CD8-positive, alpha-beta memory T cell (primary cell): Measurements from ENCODE around the gene NEGR1. TPM values are rescaled to one million over a fixed set of nuclear protein-coding genes. Genes with fewer than 3 reads are reported as not detected.

Source experiments
- CTCF ChIA-PET: fragments of 350-600 bp; sonication (Branson Sonifier 250); formaldehyde crosslinking; loops from one replicate; lab custom pipeline; 2021; ENCODE audit warnings: antibody characterized with exemption; lab: Charles Lee
- POLR2A ChIA-PET: fragments of 350-600 bp; sonication (Branson Sonifier 250); formaldehyde crosslinking; loops from one replicate; lab custom pipeline; 2021; ENCODE audit warnings: antibody characterized with exemption; lab: Charles Lee
- DNase-seq, 5 donors: peaks; one replicate each; pipeline versions ENCODE4 v3.0.0 to v3.0.0-alpha.2; 2020 to 2022; ENCODE audit warnings: mixed read lengths in 1 of 5
- H3K27ac ChIP-seq: one replicate; pipeline ENCODE4 v1.7.0; 2013; ENCODE audit warnings: low read depth, mild to moderate bottlenecking, low read length, moderate library complexity
- H3K27me3 ChIP-seq: 2 replicates; pipeline ENCODE4 v1.7.0; 2013; ENCODE audit warnings: low read length, mild to moderate bottlenecking; ENCODE audit not compliant: insufficient read depth, poor library complexity, severe bottlenecking
- H3K36me3 ChIP-seq: 2 replicates; pipeline ENCODE4 v1.7.0; 2013; ENCODE audit warnings: mild to moderate bottlenecking, low read length, moderate library complexity; ENCODE audit not compliant: insufficient read depth
- H3K4me1 ChIP-seq: 2 replicates; pipeline ENCODE4 v1.7.0; 2013; ENCODE audit warnings: mild to moderate bottlenecking, low read length, moderate library complexity; ENCODE audit not compliant: insufficient read depth
- H3K4me3 ChIP-seq: 2 replicates; pipeline ENCODE4 v1.7.0; 2013; ENCODE audit warnings: mild to moderate bottlenecking, low read length
- H3K9me3 ChIP-seq: 2 replicates; pipeline ENCODE4 v1.7.0; 2013; ENCODE audit warnings: mild to moderate bottlenecking, low read length
- H3K27ac Mint-ChIP-seq, 8 donors: one replicate each; pipeline ENCODE4 v1.8.0; 2020 to 2021; ENCODE audit warnings: mixed read lengths in 8 of 8, mild to moderate bottlenecking in 6 of 8, inconsistent platforms in 3 of 8, moderate library complexity in 3 of 8
- H3K27me3 Mint-ChIP-seq, 2 donors: one replicate each; pipeline ENCODE4 v1.8.0; 2020 to 2021; ENCODE audit warnings: mixed read lengths in 2 of 2, mild to moderate bottlenecking in 1 of 2, moderate library complexity in 1 of 2
- H3K36me3 Mint-ChIP-seq, 3 donors: one replicate each; pipeline ENCODE4 v1.8.0; 2020 to 2021; ENCODE audit warnings: mixed read lengths in 3 of 3, inconsistent platforms in 1 of 3, mild to moderate bottlenecking in 1 of 3
- H3K4me1 Mint-ChIP-seq, 3 donors: one replicate each; pipeline ENCODE4 v1.8.0; 2020 to 2021; ENCODE audit warnings: mixed read lengths in 3 of 3, inconsistent platforms in 1 of 3, mild to moderate bottlenecking in 1 of 3
- H3K4me3 Mint-ChIP-seq, 7 donors: one replicate each; pipeline ENCODE4 v1.8.0; 2020 to 2021; ENCODE audit warnings: mixed read lengths in 7 of 7, mild to moderate bottlenecking in 6 of 7, moderate library complexity in 4 of 7, inconsistent platforms in 2 of 7
- H3K9me3 Mint-ChIP-seq, 5 donors: one replicate each; pipeline ENCODE4 v1.8.0; 2020 to 2022; ENCODE audit warnings: mixed read lengths in 5 of 5, mild to moderate bottlenecking in 3 of 5, moderate library complexity in 2 of 5, inconsistent platforms in 1 of 5
- polyA plus RNA-seq: library from polyadenylated mRNA; unstranded; fragments of 300-500 nt; fragmentation: Illumina TruSeq; gene quantifications from one replicate; pipeline ENCODE4 v1.2.3, GENCODE V29; 2021
- total RNA-seq, 2 experiments: library from RNA; stranded (reverse); gene quantifications; one replicate each; pipeline ENCODE4 v1.2.3, GENCODE V29; 2021

The NEGR1 gene
- total and polyA plus RNA-seq, 3 experiments from 2014 or later: not detected

- no peaks in the 10 kb centered on the region for H3K36me3 Mint-ChIP-seq
- no peaks in the 10 kb centered on the region for H3K27me3 Mint-ChIP-seq
- CTCF ChIA-PET: no interaction called here
- Histone ChIP-seq H3K27ac (no peak overlapping the region), H3K27me3 (no peaks in the 10 kb centered on the region), H3K36me3 (no peaks in the 10 kb centered on the region), H3K4me1 (no peaks in the 10 kb centered on the region), H3K4me3 (no peak overlapping the region), H3K9me3 (no peaks in the 10 kb centered on the region)
- DNase-seq: no peak
- no peaks in the 10 kb centered on the region for H3K4me1 Mint-ChIP-seq
- H3K4me3 Mint-ChIP-seq: no peak overlapping the region
- peaks cover 0 to 30% (median 2%) of the 10 kb centered on the region in 5 donors for H3K9me3 Mint-ChIP-seq
- H3K27ac Mint-ChIP-seq: no peak overlapping the region
- POLR2A ChIA-PET: no interaction called here
Measured at GRCh38 chr1:72075425-72075824, 206.9 kb downstream of the NEGR1 start.

GRCh38 chr1:72066431-72066830 is 215.9 kb downstream of the NEGR1 start:
- Mint-ChIP-seq H3K9me3 (peaks cover 0 to 12% (median 11%) of the 10 kb centered on the region in 5 donors), H3K4me3 (no peak overlapping the region), H3K27me3 (no peaks in the 10 kb centered on the region), H3K27ac (no peak overlapping the region), H3K4me1 (no peaks in the 10 kb centered on the region), H3K36me3 (no peaks in the 10 kb centered on the region)
- Histone ChIP-seq H3K27me3 (no peaks in the 10 kb centered on the region), H3K4me3 (no peak overlapping the region), H3K4me1 (no peaks in the 10 kb centered on the region), H3K27ac (no peak overlapping the region), H3K36me3 (no peaks in the 10 kb centered on the region), H3K9me3 (no peaks in the 10 kb centered on the region)
- no peak for DNase-seq
- POLR2A ChIA-PET: no interaction called here
- CTCF ChIA-PET: no interaction called here

- H3K4me3 Mint-ChIP-seq: no peak overlapping the region
- no peaks in the 10 kb centered on the region for H3K36me3 ChIP-seq
- H3K27ac ChIP-seq: no peak overlapping the region
- POLR2A ChIA-PET: no interaction called here
- no peaks in the 10 kb centered on the region for H3K27me3 Mint-ChIP-seq
- no peaks in the 10 kb centered on the region for H3K4me1 ChIP-seq
- no peak for DNase-seq
- H3K36me3 Mint-ChIP-seq: no peaks in the 10 kb centered on the region
- H3K4me1 Mint-ChIP-seq: no peaks in the 10 kb centered on the region
- H3K9me3 ChIP-seq: no peaks in the 10 kb centered on the region
- H3K9me3 Mint-ChIP-seq: peaks cover 0 to 15% (median 8%) of the 10 kb centered on the region in 5 donors
- H3K27ac Mint-ChIP-seq: no peak overlapping the region
- CTCF ChIA-PET: no interaction called here
- H3K27me3 ChIP-seq: no peaks in the 10 kb centered on the region
- H3K4me3 ChIP-seq: no peak overlapping the region
Measured at GRCh38 chr1:72064196-72065075, 217.9 kb downstream of the NEGR1 start.

GRCh38 chr1:72063364-72064044 is 218.8 kb downstream of the NEGR1 start:
- Mint-ChIP-seq H3K9me3 (peaks cover 0 to 17% (median 7%) of the 10 kb centered on the region in 5 donors), H3K4me1 (no peaks in the 10 kb centered on the region), H3K4me3 (no peak overlapping the region), H3K27ac (no peak overlapping the region), H3K27me3 (no peaks in the 10 kb centered on the region), H3K36me3 (no peaks in the 10 kb centered on the region)
- H3K4me1 ChIP-seq: no peaks in the 10 kb centered on the region
- H3K27me3 ChIP-seq: no peaks in the 10 kb centered on the region
- H3K9me3 ChIP-seq: no peaks in the 10 kb centered on the region
- H3K4me3 ChIP-seq: no peak overlapping the region
- ChIA-PET CTCF (no interaction called here), POLR2A (no interaction called here)
- DNase-seq: no peak
- H3K27ac ChIP-seq: no peak overlapping the region
- no peaks in the 10 kb centered on the region for H3K36me3 ChIP-seq

GRCh38 chr1:72062584-72062983 is 219.8 kb downstream of the NEGR1 start:
- no peaks in the 10 kb centered on the region for H3K27me3 ChIP-seq
- Mint-ChIP-seq H3K4me3 (no peak overlapping the region), H3K9me3 (peaks cover 0 to 17% (median 6%) of the 10 kb centered on the region in 5 donors), H3K36me3 (no peaks in the 10 kb centered on the region), H3K4me1 (no peaks in the 10 kb centered on the region), H3K27ac (no peak overlapping the region), H3K27me3 (no peaks in the 10 kb centered on the region)
- H3K36me3 ChIP-seq: no peaks in the 10 kb centered on the region
- DNase-seq: no peak
- CTCF ChIA-PET: no interaction called here
- H3K27ac ChIP-seq: no peak overlapping the region
- H3K9me3 ChIP-seq: no peaks in the 10 kb centered on the region
- H3K4me3 ChIP-seq: no peak overlapping the region
- POLR2A ChIA-PET: no interaction called here
- no peaks in the 10 kb centered on the region for H3K4me1 ChIP-seq

GRCh38 chr1:72060466-72061245 is 221.7 kb downstream of the NEGR1 start:
- H3K27ac Mint-ChIP-seq: no peak overlapping the region
- ChIA-PET CTCF (no interaction called here), POLR2A (no interaction called here)
- H3K27me3 Mint-ChIP-seq: no peaks in the 10 kb centered on the region
- no peaks in the 10 kb centered on the region for H3K36me3 ChIP-seq
- no peak for DNase-seq
- no peak overlapping the region for H3K4me3 ChIP-seq
- no peaks in the 10 kb centered on the region for H3K9me3 ChIP-seq
- H3K4me1 Mint-ChIP-seq: no peaks in the 10 kb centered on the region
- no peak overlapping the region for H3K27ac ChIP-seq
- H3K9me3 Mint-ChIP-seq: peaks cover 0 to 18% (median 3%) of the 10 kb centered on the region in 5 donors
- H3K4me1 ChIP-seq: no peaks in the 10 kb centered on the region
- no peaks in the 10 kb centered on the region for H3K36me3 Mint-ChIP-seq
- no peak overlapping the region for H3K4me3 Mint-ChIP-seq
- no peaks in the 10 kb centered on the region for H3K27me3 ChIP-seq

- H3K4me3 ChIP-seq: no peak overlapping the region
- Mint-ChIP-seq H3K27ac (no peak overlapping the region), H3K4me3 (no peak overlapping the region), H3K36me3 (no peaks in the 10 kb centered on the region), H3K9me3 (peaks cover 0 to 20% (median 0%) of the 10 kb centered on the region in 5 donors), H3K4me1 (no peaks in the 10 kb centered on the region), H3K27me3 (no peaks in the 10 kb centered on the region)
- no peaks in the 10 kb centered on the region for H3K36me3 ChIP-seq
- H3K27ac ChIP-seq: no peak overlapping the region
- no peaks in the 10 kb centered on the region for H3K27me3 ChIP-seq
- H3K4me1 ChIP-seq: no peaks in the 10 kb centered on the region
- ChIA-PET POLR2A (no interaction called here), CTCF (no interaction called here)
- DNase-seq: no peak
- H3K9me3 ChIP-seq: no peaks in the 10 kb centered on the region
Measured at GRCh38 chr1:72056516-72056915, 225.8 kb downstream of the NEGR1 start.

- no peaks in the 10 kb centered on the region for H3K9me3 ChIP-seq
- ChIA-PET CTCF (no interaction called here), POLR2A (no interaction called here)
- no peaks in the 10 kb centered on the region for H3K27me3 ChIP-seq
- no peak overlapping the region for H3K27ac ChIP-seq
- H3K4me1 Mint-ChIP-seq: no peaks in the 10 kb centered on the region
- no peaks in the 10 kb centered on the region for H3K4me1 ChIP-seq
- H3K4me3 ChIP-seq: no peak overlapping the region
- no peak overlapping the region for H3K27ac Mint-ChIP-seq
- H3K36me3 ChIP-seq: no peaks in the 10 kb centered on the region
- DNase-seq: no peak
- no peak overlapping the region for H3K4me3 Mint-ChIP-seq
- no peaks in the 10 kb centered on the region for H3K27me3 Mint-ChIP-seq
- H3K36me3 Mint-ChIP-seq: no peaks in the 10 kb centered on the region
- peaks cover 0 to 42% (median 2%) of the 10 kb centered on the region in 5 donors for H3K9me3 Mint-ChIP-seq
Measured at GRCh38 chr1:72051538-72051937, 230.8 kb downstream of the NEGR1 start.
